D721Med (cell line): ENCODE data around the gene RERE.

Experiments
- DNase-seq: peaks from one replicate; pipeline ENCODE4 v3.0.0; 2011; ENCODE audit warnings: low spot score; ENCODE audit not compliant: insufficient read length
- FAIRE-seq: peaks from 2 replicates; lab custom pipeline; 2011; peaks lifted over from hg19 to GRCh38; lab: Jason Lieb, UNC
- TF ChIP-seq, protein P1 (sequence below): IDR thresholded peaks from 2 replicates; pipeline ENCODE4 v1.5.1; 2012; ENCODE audit warnings: mild to moderate bottlenecking, control low read depth; ENCODE audit not compliant: insufficient read depth; ENCODE audit errors: missing control alignments

Gene RERE

DNA sequence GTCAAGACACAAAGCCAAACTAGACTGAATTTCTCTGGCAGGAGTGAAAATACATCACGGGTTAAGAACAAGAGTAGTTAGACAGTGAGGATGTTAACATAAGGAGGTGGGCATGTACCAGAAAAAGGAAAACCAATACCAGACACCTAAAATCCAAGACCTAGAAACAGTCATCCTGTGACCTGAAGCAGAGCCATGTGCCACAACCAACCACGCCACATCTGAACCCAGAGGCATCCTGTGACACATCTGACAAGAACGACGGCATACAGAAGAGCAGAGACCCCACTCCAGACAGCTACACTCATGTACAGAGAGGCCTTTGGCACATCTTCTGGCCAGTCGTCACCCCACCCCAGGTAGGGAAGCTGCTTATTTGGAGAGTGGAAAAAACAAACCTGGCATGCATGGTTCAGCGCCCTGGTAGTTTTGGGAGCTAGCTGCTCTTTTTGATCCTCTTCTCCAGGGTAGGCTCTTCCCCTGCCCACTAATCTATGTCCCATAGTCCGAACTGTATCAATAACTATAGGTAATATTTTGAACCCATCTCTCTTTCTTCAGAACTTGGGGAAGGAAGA lies 427.4 kb downstream of the RERE start:
- FAIRE-seq, result no peak
- no peak for DNase-seq
- TF ChIP-seq, protein P1, sequence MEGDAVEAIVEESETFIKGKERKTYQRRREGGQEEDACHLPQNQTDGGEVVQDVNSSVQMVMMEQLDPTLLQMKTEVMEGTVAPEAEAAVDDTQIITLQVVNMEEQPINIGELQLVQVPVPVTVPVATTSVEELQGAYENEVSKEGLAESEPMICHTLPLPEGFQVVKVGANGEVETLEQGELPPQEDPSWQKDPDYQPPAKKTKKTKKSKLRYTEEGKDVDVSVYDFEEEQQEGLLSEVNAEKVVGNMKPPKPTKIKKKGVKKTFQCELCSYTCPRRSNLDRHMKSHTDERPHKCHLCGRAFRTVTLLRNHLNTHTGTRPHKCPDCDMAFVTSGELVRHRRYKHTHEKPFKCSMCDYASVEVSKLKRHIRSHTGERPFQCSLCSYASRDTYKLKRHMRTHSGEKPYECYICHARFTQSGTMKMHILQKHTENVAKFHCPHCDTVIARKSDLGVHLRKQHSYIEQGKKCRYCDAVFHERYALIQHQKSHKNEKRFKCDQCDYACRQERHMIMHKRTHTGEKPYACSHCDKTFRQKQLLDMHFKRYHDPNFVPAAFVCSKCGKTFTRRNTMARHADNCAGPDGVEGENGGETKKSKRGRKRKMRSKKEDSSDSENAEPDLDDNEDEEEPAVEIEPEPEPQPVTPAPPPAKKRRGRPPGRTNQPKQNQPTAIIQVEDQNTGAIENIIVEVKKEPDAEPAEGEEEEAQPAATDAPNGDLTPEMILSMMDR, result no peak

DNA sequence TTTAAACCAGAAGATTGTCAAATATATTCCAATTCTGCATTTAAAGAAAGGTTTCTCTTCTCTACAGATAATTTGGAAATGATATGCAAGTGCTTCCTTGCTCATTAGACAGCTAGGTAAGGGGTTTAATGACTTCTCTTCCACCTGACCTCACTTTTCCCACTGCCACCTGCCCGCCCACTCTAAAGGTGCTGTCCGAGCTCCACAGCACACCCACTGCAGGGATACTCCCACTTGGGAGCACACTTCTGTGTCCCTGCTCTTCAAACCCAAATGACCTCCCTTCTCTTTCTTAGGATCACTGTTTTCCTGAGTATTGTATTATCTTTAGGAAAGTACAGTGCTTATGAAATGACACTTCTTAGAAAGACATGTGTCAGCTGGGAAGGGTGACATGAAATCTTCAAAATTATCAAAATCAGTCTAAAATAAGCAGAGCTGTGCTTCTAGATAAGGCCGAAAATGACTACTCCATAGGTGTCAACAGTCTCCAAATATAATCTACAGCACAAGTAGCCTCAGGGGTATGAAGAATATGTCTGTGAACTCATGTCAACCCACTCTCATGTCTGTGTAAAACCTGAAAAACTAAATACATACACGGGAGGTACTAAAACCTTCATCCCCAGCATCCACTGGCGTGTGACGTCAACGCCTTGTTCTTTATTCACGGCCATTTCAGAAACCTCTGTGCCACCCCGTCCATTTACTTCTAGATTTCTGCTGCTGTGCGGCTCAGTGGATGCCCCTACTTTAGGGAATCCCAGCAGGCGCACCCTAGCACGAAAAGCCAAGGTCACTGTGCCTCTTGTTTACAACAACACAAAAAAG lies 428.5 kb downstream of the RERE start:
- DNase-seq (no peak), FAIRE-seq (no peak)
- TF ChIP-seq, protein P1, result no peak

DNA sequence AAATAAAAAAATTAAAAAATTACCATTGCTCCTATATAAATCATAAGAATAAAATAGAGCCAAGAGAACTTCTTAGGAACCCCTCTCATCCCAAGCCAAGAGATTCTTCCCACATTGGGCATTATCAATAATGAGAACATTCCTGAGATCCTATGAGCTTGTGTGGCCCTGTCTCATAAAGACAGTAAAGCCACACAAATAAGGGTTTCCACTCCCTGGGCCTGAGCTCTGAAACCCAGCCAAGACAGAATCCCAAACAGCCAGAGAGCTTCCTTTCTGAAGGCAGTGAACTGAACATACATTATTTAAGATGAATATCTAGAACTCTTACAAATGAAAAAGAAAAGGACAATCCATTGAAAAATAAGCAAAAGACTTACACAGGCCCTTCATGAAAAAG lies 431.2 kb downstream of the RERE start:
- DNase-seq, result no peak
- FAIRE-seq, result no peak
- TF ChIP-seq, protein P1, result no peak

DNA sequence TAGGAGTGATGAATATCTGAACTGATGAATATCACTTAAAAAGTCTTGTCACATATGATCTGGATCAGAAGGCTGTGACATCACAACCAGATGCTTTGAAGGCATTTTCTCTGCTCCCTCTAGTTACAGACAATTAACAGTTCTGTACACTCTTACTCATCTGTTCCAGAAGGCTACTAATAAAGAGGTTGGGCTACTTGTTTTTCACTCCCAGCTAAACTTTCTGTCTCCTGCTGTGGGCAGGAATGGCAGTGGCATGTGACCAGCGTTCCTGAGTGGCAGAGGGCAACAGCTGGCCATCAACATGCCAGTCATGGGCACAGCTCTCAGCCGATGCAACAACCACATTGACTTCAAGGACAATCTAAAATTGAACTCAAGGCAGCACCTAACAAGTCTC lies 432.9 kb downstream of the RERE start:
- FAIRE-seq (no peak), DNase-seq (no peak)
- TF ChIP-seq, protein P1, result no peak

DNA sequence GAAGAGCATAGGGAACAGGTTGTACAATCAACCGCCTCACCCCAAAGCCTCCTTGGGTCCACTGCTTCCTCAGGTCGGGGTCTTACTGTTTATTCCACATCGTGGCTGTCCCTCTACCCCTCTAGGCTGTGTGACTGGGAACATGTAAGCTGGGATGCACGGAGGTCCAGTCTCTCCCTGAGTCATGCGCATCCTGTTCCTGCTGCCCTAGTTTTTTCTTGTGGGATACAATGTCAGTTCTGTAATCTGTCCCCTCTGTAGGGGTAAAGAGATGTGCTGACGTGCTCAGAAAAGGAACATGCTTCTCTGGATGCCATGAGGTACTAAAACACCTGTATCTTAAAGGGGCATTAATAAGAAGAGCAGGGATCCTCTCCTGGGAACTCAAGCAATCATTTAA lies 433.4 kb downstream of the RERE start:
- no peak for FAIRE-seq
- TF ChIP-seq, protein P1, result no peak
- no peak for DNase-seq

DNA sequence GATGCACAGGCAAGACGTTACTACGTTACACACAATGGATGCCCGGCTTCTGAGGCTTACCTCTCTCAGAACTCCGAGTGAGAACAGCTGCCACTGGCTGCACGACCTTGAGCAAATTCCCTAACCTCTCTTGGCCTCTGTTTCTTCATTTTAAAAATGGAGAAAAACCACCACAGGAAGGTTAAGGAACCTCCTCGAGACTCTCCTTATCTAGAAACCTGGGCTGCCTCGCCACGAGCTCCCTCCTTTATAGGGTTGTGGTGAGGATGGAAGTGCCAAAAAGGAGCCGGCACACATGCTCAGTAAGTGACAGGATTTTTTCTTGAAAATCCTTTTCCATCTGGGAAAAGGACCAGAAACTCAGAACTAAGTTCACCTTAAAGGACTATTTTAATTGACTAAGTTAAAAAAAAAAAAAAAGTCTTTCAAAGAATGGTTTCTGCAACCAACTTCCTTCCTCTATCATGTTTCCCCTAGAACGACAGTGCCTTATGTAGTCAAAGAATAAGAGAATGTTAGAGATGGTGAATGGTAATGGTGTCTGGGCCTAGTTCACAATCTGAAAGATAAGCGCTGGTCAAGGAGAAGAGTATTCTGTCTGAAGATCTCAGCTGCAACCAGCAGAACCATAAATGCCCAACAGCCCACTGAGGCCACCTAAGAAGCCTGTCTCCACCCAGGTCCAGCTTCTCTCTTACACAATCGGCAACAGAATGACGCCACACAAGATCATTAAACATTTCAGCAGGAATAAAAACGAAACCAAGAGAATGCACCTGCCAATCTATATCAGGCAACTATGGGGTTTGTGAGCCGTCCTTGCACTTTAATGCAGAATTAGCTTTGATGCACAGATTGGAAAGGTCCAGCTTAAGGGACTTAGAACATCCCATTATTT lies 434.6 kb downstream of the RERE start:
- no peak for FAIRE-seq
- DNase-seq, result no peak
- TF ChIP-seq, protein P1, result no peak
